Fibroblast of villous mesenchyme (primary cell): ENCODE measurements around the gene EPHA4. TPM values are rescaled to one million over a fixed set of nuclear protein-coding genes. Genes with fewer than 3 reads are reported as not detected.

Experiments used
- DNase-seq: peaks from one replicate; pipeline ENCODE4 v3.0.0-alpha.2; 2010; ENCODE audit warnings: low read depth
- H3K4me3 ChIP-seq: 2 replicates; pipeline ENCODE4 v1.5.1; 2011; ENCODE audit warnings: low read depth, mild to moderate bottlenecking, low read length
- total RNA-seq: library from RNA; depleted of rRNA; stranded (reverse); fragments of >200 nt; gene quantifications from 2 replicates; pipeline ENCODE4 v1.2.3, GENCODE V29; 2012
- TF ChIP-seq, protein P1 (sequence below): IDR thresholded peaks from 2 replicates; pipeline ENCODE4 v1.5.1; 2012; ENCODE audit warnings: low read depth, mild to moderate bottlenecking, low read length; ENCODE audit not compliant: insufficient read depth

The EPHA4 gene
- total RNA-seq, 1 donor, result 17.3 TPM

DNA sequence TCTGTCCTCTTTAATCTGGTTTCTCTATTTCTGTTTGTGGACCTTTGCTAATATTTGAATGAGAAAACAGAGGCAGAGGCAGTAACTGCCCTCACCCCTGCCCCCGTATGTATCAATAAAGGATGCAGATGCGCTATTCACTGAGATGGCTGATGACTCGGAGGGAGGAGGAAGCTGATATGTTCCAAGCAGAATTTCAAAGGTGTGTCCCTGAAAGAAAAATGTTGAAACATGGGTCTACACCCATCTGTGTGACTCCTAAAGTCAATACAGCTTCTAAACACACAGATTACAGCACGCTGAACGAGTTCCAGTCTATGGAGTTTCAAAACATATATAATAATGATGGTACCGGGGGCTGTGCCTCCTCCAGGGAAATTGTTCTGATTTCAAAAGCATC, 38.8 kb downstream of the EPHA4 start:
- TF ChIP-seq, protein P1, sequence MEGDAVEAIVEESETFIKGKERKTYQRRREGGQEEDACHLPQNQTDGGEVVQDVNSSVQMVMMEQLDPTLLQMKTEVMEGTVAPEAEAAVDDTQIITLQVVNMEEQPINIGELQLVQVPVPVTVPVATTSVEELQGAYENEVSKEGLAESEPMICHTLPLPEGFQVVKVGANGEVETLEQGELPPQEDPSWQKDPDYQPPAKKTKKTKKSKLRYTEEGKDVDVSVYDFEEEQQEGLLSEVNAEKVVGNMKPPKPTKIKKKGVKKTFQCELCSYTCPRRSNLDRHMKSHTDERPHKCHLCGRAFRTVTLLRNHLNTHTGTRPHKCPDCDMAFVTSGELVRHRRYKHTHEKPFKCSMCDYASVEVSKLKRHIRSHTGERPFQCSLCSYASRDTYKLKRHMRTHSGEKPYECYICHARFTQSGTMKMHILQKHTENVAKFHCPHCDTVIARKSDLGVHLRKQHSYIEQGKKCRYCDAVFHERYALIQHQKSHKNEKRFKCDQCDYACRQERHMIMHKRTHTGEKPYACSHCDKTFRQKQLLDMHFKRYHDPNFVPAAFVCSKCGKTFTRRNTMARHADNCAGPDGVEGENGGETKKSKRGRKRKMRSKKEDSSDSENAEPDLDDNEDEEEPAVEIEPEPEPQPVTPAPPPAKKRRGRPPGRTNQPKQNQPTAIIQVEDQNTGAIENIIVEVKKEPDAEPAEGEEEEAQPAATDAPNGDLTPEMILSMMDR, result no peak
- H3K4me3 ChIP-seq, result no peak overlapping the region
- no peak for DNase-seq

DNA sequence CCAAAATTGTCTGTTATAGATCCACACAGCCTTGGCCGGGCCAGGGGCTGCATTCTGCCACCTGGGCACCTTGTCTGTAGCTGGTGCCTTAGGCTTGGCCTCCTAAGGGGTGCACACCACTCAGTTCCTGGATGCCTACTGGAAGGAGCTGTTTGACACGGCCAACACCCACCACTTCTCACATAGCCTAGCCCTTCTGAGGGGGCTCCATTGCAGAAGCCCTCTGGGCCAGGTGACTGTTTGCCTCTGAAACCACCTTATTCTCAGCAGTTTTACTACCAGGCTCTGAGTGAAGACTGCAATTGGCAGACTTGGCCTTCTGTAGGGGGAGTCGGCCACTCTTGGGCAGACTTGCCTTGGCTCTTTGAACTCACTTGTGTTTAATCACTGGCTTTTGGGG, 39.5 kb downstream of the EPHA4 start:
- H3K4me3 ChIP-seq, result no peak overlapping the region
- TF ChIP-seq, protein P1, result no peak
- no peak for DNase-seq

DNA sequence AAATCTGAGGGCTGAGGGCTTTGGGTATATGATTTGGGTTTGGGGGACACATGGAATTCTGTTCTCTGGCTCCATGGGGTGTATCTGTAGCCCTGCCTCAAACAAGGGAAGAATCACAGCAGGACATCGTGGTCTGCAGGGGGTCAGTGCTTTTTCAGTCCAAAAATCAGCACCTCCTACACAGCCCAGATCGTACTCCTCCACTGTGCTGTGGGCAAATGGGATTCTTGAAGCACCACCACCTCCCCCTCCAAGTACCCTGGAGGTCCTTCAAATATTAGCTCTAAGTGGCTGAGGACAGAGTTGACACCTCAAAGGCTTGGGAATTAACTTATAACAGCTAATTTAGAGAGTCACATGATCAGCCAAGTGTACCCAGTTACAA, 41.5 kb downstream of the EPHA4 start:
- TF ChIP-seq, protein P1, result no peak
- H3K4me3 ChIP-seq, result no peak overlapping the region
- no peak for DNase-seq

GRCh38 chr2:221529943-221530652, 42.0 kb downstream of the EPHA4 start:
- DNase-seq, result peak; percentile 60
- no peak overlapping the region for H3K4me3 ChIP-seq
- TF ChIP-seq, protein P1, result no peak

- no peak for DNase-seq
- TF ChIP-seq, protein P1, result no peak
- no peak overlapping the region for H3K4me3 ChIP-seq
Observed at GRCh38 chr2:221529177-221529942, 42.7 kb downstream of the EPHA4 start.

GRCh38 chr2:221527776-221528309, 44.3 kb downstream of the EPHA4 start:
- H3K4me3 ChIP-seq, result no peak overlapping the region
- no peak for DNase-seq
- TF ChIP-seq, protein P1, result no peak
